SU-DHL-6 (cell line): Measurements from ENCODE around the gene PDGFD.

Source experiments
- H2AFZ ChIP-seq: fragments of 200-600 bp; sonication (generic); 2 replicates; pipeline ENCODE4 v1.6.1; 2014; ENCODE audit warnings: low read depth, mild to moderate bottlenecking, moderate library complexity, mixed read lengths, antibody characterized with exemption, low read length; ENCODE audit not compliant: severe bottlenecking
- H3F3A ChIP-seq: fragments of 200-600 bp; shearing (Covaris generic); 2 replicates; pipeline ENCODE4 v1.6.0; 2016; ENCODE audit warnings: antibody characterized with exemption, mild to moderate bottlenecking; ENCODE audit not compliant: insufficient read depth
- H3K27ac ChIP-seq: fragments of 200-600 bp; sonication (generic); 2 replicates; pipeline ENCODE4 v1.5.1; 2016; ENCODE audit warnings: low read depth, mild to moderate bottlenecking, low read length, moderate library complexity, mixed read lengths
- H3K27me3 ChIP-seq: fragments of 200-600 bp; sonication (generic), shearing (Covaris generic); 2 replicates; pipeline ENCODE4 v1.6.0; 2014; ENCODE audit warnings: mild to moderate bottlenecking, low read length
- H3K36me3 ChIP-seq: fragments of 200-600 bp; sonication (generic); 2 replicates; pipeline ENCODE4 v1.6.1; 2014; ENCODE audit warnings: mild to moderate bottlenecking, low read length, mixed read lengths
- H3K4me2 ChIP-seq: fragments of 300-600, 200-600 bp; shearing (Covaris generic), sonication (generic); 2 replicates; pipeline ENCODE4 v1.6.0; 2014; ENCODE audit warnings: low read length, low read depth, mild to moderate bottlenecking; ENCODE audit not compliant: poor library complexity, severe bottlenecking
- H3K4me3 ChIP-seq: fragments of 200-600 bp; sonication (generic); 2 replicates; pipeline ENCODE4 v1.5.1; 2014; ENCODE audit warnings: antibody characterized with exemption, low read length, mild to moderate bottlenecking, mixed read lengths; ENCODE audit not compliant: insufficient read depth, poor library complexity, severe bottlenecking
- H3K79me2 ChIP-seq: fragments of 200-600 bp; sonication (generic); 2 replicates; pipeline ENCODE4 v1.6.1; 2014; ENCODE audit warnings: mild to moderate bottlenecking, low read length, moderate library complexity; ENCODE audit not compliant: insufficient read depth
- H3K9ac ChIP-seq: fragments of 200-600 bp; sonication (generic); 2 replicates; pipeline ENCODE4 v1.7.0; 2014; ENCODE audit warnings: mild to moderate bottlenecking, low read length
- H3K9me2 ChIP-seq: fragments of 200-600 bp; sonication (generic); replicated peaks from 2 replicates; pipeline ENCODE4 v1.6.1; 2014; ENCODE audit warnings: low read length; ENCODE audit not compliant: insufficient read depth
- H3K9me3 ChIP-seq: fragments of 200-600 bp; sonication (generic); 2 replicates; pipeline ENCODE4 v1.6.1; 2014; ENCODE audit warnings: low read length, mixed read lengths; ENCODE audit not compliant: insufficient read depth
- H4K20me1 ChIP-seq: fragments of 200-600 bp; sonication (generic); 2 replicates; pipeline ENCODE4 v1.6.1; 2014; ENCODE audit warnings: low read depth, mild to moderate bottlenecking, antibody characterized with exemption, low read length, moderate library complexity, mixed read lengths
- CTCF ChIP-seq: fragments of 200-600 bp; sonication (generic); IDR thresholded peaks from one replicate; pipeline ENCODE4 v1.5.1; 2017; ENCODE audit warnings: antibody characterized with exemption, mild to moderate bottlenecking, low read length, moderate library complexity; ENCODE audit not compliant: insufficient read depth, poor library complexity, severe bottlenecking
- EZH2phosphoT487 ChIP-seq: fragments of 200-600 bp; sonication (generic), shearing (Covaris generic); conservative IDR thresholded peaks from 2 replicates; pipeline ENCODE4 v1.6.1; 2018; ENCODE audit warnings: mild to moderate bottlenecking, antibody characterized with exemption, low read length, moderate library complexity, mixed read lengths

PDGFD gene

GRCh38 chr11:103940551-103940950 lies 223.4 kb downstream of the PDGFD start:
- Histone ChIP-seq H3K9ac (no peak overlapping the region), H3K9me3 (no peaks in the 10 kb centered on the region), H3K79me2 (no peaks in the 10 kb centered on the region), H3K4me2 (no peak overlapping the region), H4K20me1 (no peaks in the 10 kb centered on the region), H2AFZ (no peak overlapping the region), H3K27me3 (no peaks in the 10 kb centered on the region), H3K27ac (no peak overlapping the region), H3F3A (no peaks in the 10 kb centered on the region), H3K9me2 (no peaks in the 10 kb centered on the region), H3K36me3 (peaks cover 11% of the 10 kb centered on the region), H3K4me3 (no peak overlapping the region)
- TF ChIP-seq CTCF = no peak
- TF ChIP-seq EZH2phosphoT487 = no peak

GRCh38 chr11:103939694-103940093 lies 224.3 kb downstream of the PDGFD start:
- Histone ChIP-seq H3K36me3 (peaks cover 11% of the 10 kb centered on the region), H3F3A (no peaks in the 10 kb centered on the region), H3K9me3 (no peaks in the 10 kb centered on the region), H3K9ac (no peak overlapping the region), H4K20me1 (no peaks in the 10 kb centered on the region), H3K4me3 (no peak overlapping the region), H3K9me2 (no peaks in the 10 kb centered on the region), H3K27ac (no peak overlapping the region), H3K79me2 (no peaks in the 10 kb centered on the region), H3K27me3 (no peaks in the 10 kb centered on the region), H3K4me2 (no peak overlapping the region), H2AFZ (no peak overlapping the region)
- TF ChIP-seq EZH2phosphoT487 (no peak), CTCF (no peak)

GRCh38 chr11:103936059-103936458 lies 227.9 kb downstream of the PDGFD start:
- Histone ChIP-seq H3F3A (no peaks in the 10 kb centered on the region), H3K27ac (no peak overlapping the region), H3K4me2 (no peak overlapping the region), H4K20me1 (no peaks in the 10 kb centered on the region), H3K9me2 (no peaks in the 10 kb centered on the region), H3K9me3 (no peaks in the 10 kb centered on the region), H2AFZ (no peak overlapping the region), H3K79me2 (no peaks in the 10 kb centered on the region), H3K27me3 (no peaks in the 10 kb centered on the region), H3K36me3 (peaks cover 6% of the 10 kb centered on the region), H3K4me3 (no peak overlapping the region), H3K9ac (no peak overlapping the region)
- TF ChIP-seq EZH2phosphoT487 (no peak), CTCF (no peak)
